Measurements from ENCODE around the gene MTF2. TPM values are rescaled to one million over a fixed set of nuclear protein-coding genes. Genes with fewer than 3 reads are reported as not detected.

The MTF2 gene
- total and polyA plus RNA-seq, 9 of the 15 experiments (the other 6 are each of a cell fraction or from before 2014, with no cell fraction given), result 29.3 to 124 (median 57.7) TPM

GRCh38 chr1:93033029-93033428 lies 46.1 kb upstream of the MTF2 start (continued):
- TF ChIP-seq ATF6 (CRISPR knock-in tag; IDR thresholded peaks at IDR 0.05) (no peak), ADNP (tag; IDR thresholded peaks at IDR 0.05) (no peak), HDAC1 (IDR thresholded peaks at IDR 0.05) (peak in 1 of 2 experiments; percentile 64; a peak in 2 of 4 replicates), SRSF9 (IDR thresholded peaks at IDR 0.05; ENCODE audit: borderline replicate concordance, low read depth, low read length) (no peak), MAZ (CRISPR knock-in tag; conservative IDR thresholded peaks at IDR 0.05 in 1 of 2, IDR thresholded peaks at IDR 0.05 in 1 of 2) (no peak; a peak in 1 of 4 replicates), POLR3G (IDR thresholded peaks at IDR 0.05; ENCODE audit: extremely low read depth, insufficient read length, insufficient replicate concordance) (no peak), E2F4 (CRISPR knock-in tag; IDR thresholded peaks at IDR 0.05; ENCODE audit: low read depth) (no peak), MEF2A (IDR thresholded peaks at IDR 0.05; ENCODE audit: control insufficient read depth, low read depth, low read length) (no peak), SIRT6 (IDR thresholded peaks at IDR 0.05; ENCODE audit: low read depth, low read length) (no peak), TBL1XR1 (IDR thresholded peaks at IDR 0.05; ENCODE audit: low read length in 2 of 2) (no peak), CBFB (CRISPR knock-in tag; IDR thresholded peaks at IDR 0.05) (no peak), NBN (IDR thresholded peaks at IDR 0.05; ENCODE audit: low read depth) (0 out of 2 replicates have a peak, but pooled peaks have one; percentile 25), RB1 (IDR thresholded peaks at IDR 0.05; ENCODE audit: low read depth) (no peak), RNF2 (IDR thresholded peaks at IDR 0.05) (no peak), ZNF589 (CRISPR knock-in tag; IDR thresholded peaks at IDR 0.05; ENCODE audit: low read depth) (no peak), BRD4 (IDR thresholded peaks at IDR 0.05) (no peak), E2F3 (CRISPR knock-in tag; IDR thresholded peaks at IDR 0.05) (no peak), SAP30 (IDR thresholded peaks at IDR 0.05; ENCODE audit: borderline replicate concordance, insufficient read depth, low read depth, low read length, poor library complexity, severe bottlenecking) (no peak), TBP (optimal IDR thresholded peaks at IDR 0.05; ENCODE audit: low read depth, low read length) (no peak), IRF2 (CRISPR knock-in tag; IDR thresholded peaks at IDR 0.05) (no peak), ATF2 (CRISPR knock-in tag; IDR thresholded peaks at IDR 0.05) (no peak), ZNF764 (CRISPR knock-in tag; IDR thresholded peaks at IDR 0.05; ENCODE audit: low read depth) (no peak), ESRRA (IDR thresholded peaks at IDR 0.05; ENCODE audit: borderline replicate concordance, low read depth) (no peak), ELK3 (CRISPR knock-in tag; IDR thresholded peaks at IDR 0.05) (no peak), HEY1 (CRISPR knock-in tag; IDR thresholded peaks at IDR 0.05; ENCODE audit: borderline replicate concordance) (no peak)

Measured in K562 (cell line).